PC-3 (cell line): ENCODE data around the gene PPP2R5B. TPM values are rescaled to one million over a fixed set of nuclear protein-coding genes. Genes with fewer than 3 reads are reported as not detected.

Source experiments
- ATAC-seq: fragments of 200-7000 bp; cut with Tn5 transposase; 2 replicates; pipeline ENCODE4 v1.9.1; 2020; ENCODE audit warnings: mild to moderate bottlenecking, moderate library complexity
- BruUV-seq: library from RNA; stranded (reverse); fragments of 400-500 nt; replicated peaks from 2 replicates; lab custom pipeline; 2021; lab: Mats Ljungman, UMichigan
- CTCF ChIA-PET: fragments of 300-600 bp; sonication (Branson Sonifier 250); formaldehyde crosslinking; loops from one replicate; lab custom pipeline; 2022; ENCODE audit warnings: antibody characterized with exemption; lab: Charles Lee
- POLR2A ChIA-PET: fragments of 300-600 bp; sonication (Branson Sonifier 250); formaldehyde crosslinking; loops from one replicate; lab custom pipeline; 2022; ENCODE audit warnings: antibody characterized with exemption; ENCODE audit not compliant: unreplicated experiment; lab: Charles Lee
- DNase-seq: peaks from one replicate; pipeline ENCODE4 v3.0.0-alpha.2; 2015
- H2AFZ ChIP-seq: fragments of 300-600 bp; sonication (generic); 2 replicates; pipeline ENCODE4 v1.6.0; 2016; ENCODE audit warnings: antibody characterized with exemption, low read length
- H3F3A ChIP-seq: fragments of 300-600 bp; sonication (generic); one replicate; pipeline ENCODE4 v1.6.0; 2017; ENCODE audit warnings: antibody characterized with exemption, low read length, control low read depth, mild to moderate bottlenecking; ENCODE audit not compliant: unreplicated experiment
- H3K27ac ChIP-seq: fragments of 300-600 bp; sonication (generic); 2 replicates; pipeline ENCODE4 v1.5.1; 2016; ENCODE audit warnings: mild to moderate bottlenecking, low read length
- H3K27me3 ChIP-seq: fragments of 300-600 bp; sonication (generic); 2 replicates; pipeline ENCODE4 v1.6.1; 2016; ENCODE audit warnings: low read length, mixed read lengths
- H3K36me3 ChIP-seq: fragments of 300-600 bp; sonication (generic); 2 replicates; pipeline ENCODE4 v1.6.1; 2016; ENCODE audit warnings: low read depth, mixed run types, low read length, mixed read lengths
- H3K4me1 ChIP-seq: fragments of 300-600 bp; sonication (generic); 2 replicates; pipeline ENCODE4 v1.5.1; 2016; ENCODE audit warnings: low read length; ENCODE audit not compliant: insufficient read depth
- H3K4me2 ChIP-seq: fragments of 300-600 bp; sonication (generic); 2 replicates; pipeline ENCODE4 v1.6.0; 2016; ENCODE audit warnings: low read length
- H3K4me3 ChIP-seq: fragments of 300-600 bp; sonication (generic); 2 replicates; pipeline ENCODE4 v1.5.1; 2016; ENCODE audit warnings: mild to moderate bottlenecking, low read length, mixed read lengths
- H3K79me2 ChIP-seq: fragments of 300-600 bp; sonication (generic); 2 replicates; pipeline ENCODE4 v1.6.1; 2017; ENCODE audit warnings: low read length, mixed read lengths
- H3K9ac ChIP-seq: fragments of 300-600 bp; sonication (generic); 2 replicates; pipeline ENCODE4 v1.6.0; 2016; ENCODE audit warnings: mild to moderate bottlenecking, low read length
- H3K9me2 ChIP-seq: fragments of 300-600 bp; sonication (generic); replicated peaks from 2 replicates; pipeline ENCODE4 v1.6.1; 2016; ENCODE audit warnings: mixed run types, low read length, mixed read lengths
- H3K9me3 ChIP-seq: fragments of 300-600 bp; sonication (generic); 2 replicates; pipeline ENCODE4 v1.6.1; 2016; ENCODE audit warnings: low read length, mixed read lengths
- H4K20me1 ChIP-seq: fragments of 300-600 bp; sonication (generic); 2 replicates; pipeline ENCODE4 v1.6.1; 2016; ENCODE audit warnings: low read length, mixed read lengths
- EZH2 ChIP-seq: fragments of 300-600 bp; sonication (generic); IDR thresholded peaks from one replicate; pipeline ENCODE4 v1.6.1; 2017; ENCODE audit warnings: antibody characterized with exemption, mild to moderate bottlenecking, low read length; ENCODE audit not compliant: unreplicated experiment
- EZH2phosphoT487 ChIP-seq: fragments of 300-600 bp; sonication (generic); IDR thresholded peaks from 2 replicates; pipeline ENCODE4 v1.6.1; 2018; ENCODE audit warnings: mild to moderate bottlenecking, antibody characterized with exemption, low read length, borderline replicate concordance
- intact Hi-C: fragments of 100-400 bp; cut with micrococcal nuclease; formaldehyde crosslinking; loops from 2 replicates; pipeline ENCODE4 v1.9.0; 2023
- total RNA-seq: library from RNA; depleted of rRNA; stranded (reverse); fragments of >200 nt; gene quantifications from 2 replicates; pipeline ENCODE4 v1.2.3, GENCODE V29; 2014
- TF ChIP-seq, protein P1 (sequence below): fragments of 300-600 bp; sonication (generic); conservative IDR thresholded peaks from 2 replicates; pipeline ENCODE4 v1.5.1; 2017; ENCODE audit warnings: antibody characterized with exemption, low read depth, mild to moderate bottlenecking, low read length

The PPP2R5B gene
- total RNA-seq, 1 experiment from 2014 or later = 24.9 TPM

DNA sequence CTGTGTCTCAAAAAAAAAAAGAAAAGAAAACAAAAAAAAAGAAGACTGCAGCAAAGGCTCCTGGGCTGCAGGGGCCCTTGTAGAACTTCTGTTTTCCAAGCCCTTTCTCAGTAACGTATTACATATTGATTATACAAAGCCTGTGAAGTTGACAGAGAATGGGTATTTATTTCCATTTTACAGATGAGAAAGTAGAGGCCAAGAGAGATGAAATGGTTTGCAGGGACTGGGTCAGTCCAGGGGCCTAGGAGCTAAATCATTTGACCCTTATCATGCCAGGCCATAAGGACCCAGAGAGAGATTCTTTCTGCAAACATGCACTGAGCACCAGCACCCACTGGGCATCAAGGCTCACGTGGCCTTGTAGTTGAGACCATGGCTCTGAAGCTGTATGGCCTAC is 4.5 kb downstream of the PPP2R5B start:
- H3K36me3 ChIP-seq = peaks cover 10% of the 10 kb centered on the region
- DNase-seq (no peak), ATAC-seq (no peak)
- no peak overlapping the region for H3K4me3 ChIP-seq
- H3K79me2 ChIP-seq = peaks cover 4% of the 10 kb centered on the region; the same call in 1 of the 2 replicates
- no peaks in the 10 kb centered on the region for H3K9me2 ChIP-seq
- no peak overlapping the region for H3K9ac ChIP-seq
- ChIA-PET POLR2A (no interaction called here), CTCF (no interaction called here)
- no peak overlapping the region for H3K27ac ChIP-seq
- no peak overlapping the region for H3K4me2 ChIP-seq
- no peaks in the 10 kb centered on the region for H3F3A ChIP-seq
- H3K9me3 ChIP-seq = no peaks in the 10 kb centered on the region
- TF ChIP-seq, protein P1, sequence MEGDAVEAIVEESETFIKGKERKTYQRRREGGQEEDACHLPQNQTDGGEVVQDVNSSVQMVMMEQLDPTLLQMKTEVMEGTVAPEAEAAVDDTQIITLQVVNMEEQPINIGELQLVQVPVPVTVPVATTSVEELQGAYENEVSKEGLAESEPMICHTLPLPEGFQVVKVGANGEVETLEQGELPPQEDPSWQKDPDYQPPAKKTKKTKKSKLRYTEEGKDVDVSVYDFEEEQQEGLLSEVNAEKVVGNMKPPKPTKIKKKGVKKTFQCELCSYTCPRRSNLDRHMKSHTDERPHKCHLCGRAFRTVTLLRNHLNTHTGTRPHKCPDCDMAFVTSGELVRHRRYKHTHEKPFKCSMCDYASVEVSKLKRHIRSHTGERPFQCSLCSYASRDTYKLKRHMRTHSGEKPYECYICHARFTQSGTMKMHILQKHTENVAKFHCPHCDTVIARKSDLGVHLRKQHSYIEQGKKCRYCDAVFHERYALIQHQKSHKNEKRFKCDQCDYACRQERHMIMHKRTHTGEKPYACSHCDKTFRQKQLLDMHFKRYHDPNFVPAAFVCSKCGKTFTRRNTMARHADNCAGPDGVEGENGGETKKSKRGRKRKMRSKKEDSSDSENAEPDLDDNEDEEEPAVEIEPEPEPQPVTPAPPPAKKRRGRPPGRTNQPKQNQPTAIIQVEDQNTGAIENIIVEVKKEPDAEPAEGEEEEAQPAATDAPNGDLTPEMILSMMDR = no peak
- no peak for TF ChIP-seq EZH2
- TF ChIP-seq EZH2phosphoT487 = no peak
- H3K27me3 ChIP-seq = no peaks in the 10 kb centered on the region
- no peaks in the 10 kb centered on the region for H4K20me1 ChIP-seq
- H2AFZ ChIP-seq = no peak overlapping the region
- intact Hi-C loops = no loop called here
- no TSS peak for BruUV-seq
- H3K4me1 ChIP-seq = peaks cover 10% of the 10 kb centered on the region; the same call in 1 of the 2 replicates

DNA sequence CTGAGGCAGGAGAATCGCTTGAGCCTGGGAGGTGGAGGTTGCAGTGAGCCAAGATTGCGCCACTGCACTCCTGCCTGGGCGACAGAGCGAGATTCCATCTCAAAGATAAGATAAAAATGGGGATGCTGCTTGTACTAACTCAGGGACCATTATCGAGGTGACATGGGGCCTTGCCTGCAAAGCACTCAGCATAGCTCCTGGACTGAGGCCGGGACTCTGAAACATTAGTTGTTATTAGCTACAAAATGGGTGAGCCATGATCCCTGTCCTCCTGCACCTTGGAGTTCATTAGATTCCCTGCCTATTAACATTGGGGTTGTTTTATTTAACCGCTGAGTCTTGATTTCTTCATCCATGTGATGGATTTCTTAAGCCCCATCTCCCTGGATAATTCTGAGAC is 5.1 kb downstream of the PPP2R5B start:
- Histone ChIP-seq H3K9ac (no peak overlapping the region), H3F3A (no peaks in the 10 kb centered on the region), H2AFZ (no peak overlapping the region), H3K4me3 (no peak overlapping the region), H3K27me3 (no peaks in the 10 kb centered on the region), H3K9me3 (no peaks in the 10 kb centered on the region), H4K20me1 (no peaks in the 10 kb centered on the region), H3K9me2 (no peaks in the 10 kb centered on the region), H3K27ac (no peak overlapping the region), H3K79me2 (peaks cover 4% of the 10 kb centered on the region; the same call in 1 of the 2 replicates), H3K4me1 (peaks cover 6% of the 10 kb centered on the region; the same call in 1 of the 2 replicates), H3K4me2 (no peak overlapping the region), H3K36me3 (peaks cover 10% of the 10 kb centered on the region)
- intact Hi-C loops = no loop called here
- no peak for DNase-seq
- no peak for TF ChIP-seq EZH2
- TF ChIP-seq, protein P1 = no peak
- no peak for TF ChIP-seq EZH2phosphoT487
- BruUV-seq = no TSS peak
- POLR2A ChIA-PET = no interaction called here
- CTCF ChIA-PET = no interaction called here
- ATAC-seq = no peak

DNA sequence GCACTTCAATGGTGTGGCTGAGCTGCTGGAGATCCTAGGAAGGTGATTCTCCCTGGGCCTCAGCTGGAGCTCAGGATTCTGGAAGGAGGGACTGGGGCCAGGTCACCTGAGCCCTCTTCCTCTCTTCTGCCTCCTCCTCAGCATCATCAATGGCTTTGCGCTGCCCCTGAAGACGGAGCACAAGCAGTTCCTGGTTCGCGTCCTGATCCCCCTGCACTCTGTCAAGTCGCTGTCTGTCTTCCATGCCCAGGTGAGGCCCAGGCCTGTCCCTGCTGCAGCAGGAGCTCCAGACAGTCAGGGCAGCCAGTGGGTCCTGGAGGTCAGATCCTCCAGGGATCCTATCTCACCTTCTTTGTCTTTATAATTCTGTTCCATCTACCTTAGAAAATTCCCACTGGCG is 5.9 kb downstream of the PPP2R5B start:
- no TSS peak for BruUV-seq
- Histone ChIP-seq H2AFZ (no peak overlapping the region), H4K20me1 (no peaks in the 10 kb centered on the region), H3K27ac (no peak overlapping the region), H3K27me3 (no peaks in the 10 kb centered on the region), H3K79me2 (no peaks in the 10 kb centered on the region), H3K4me3 (no peak overlapping the region), H3K36me3 (peaks cover 10% of the 10 kb centered on the region), H3F3A (no peaks in the 10 kb centered on the region), H3K9ac (no peak overlapping the region), H3K4me2 (no peak overlapping the region), H3K4me1 (peaks cover 1% of the 10 kb centered on the region; the same call in 1 of the 2 replicates), H3K9me3 (no peaks in the 10 kb centered on the region), H3K9me2 (no peaks in the 10 kb centered on the region)
- POLR2A ChIA-PET = no interaction called here
- intact Hi-C loops = no loop called here
- ATAC-seq (no peak), DNase-seq (no peak)
- TF ChIP-seq EZH2phosphoT487 = no peak
- no peak for TF ChIP-seq EZH2
- TF ChIP-seq, protein P1 = no peak
- CTCF ChIA-PET = no interaction called here
